Stimulated activated CD8-positive, alpha-beta memory T cell treated with anti-CD3 and anti-CD28 coated beads, Interleukin-15, amount 100 ng/mL, for 1 hour (primary cell): Measurements from ENCODE around the gene IFITM1.
"Not testable (repeated sequence)": the region's sequence is repeated elsewhere in the genome, so short reads cannot be mapped to it uniquely, and the experiment has no call there.

ENCODE experiments used
- DNase-seq: peaks from one replicate; pipeline ENCODE4 v3.0.0-alpha.2; 2020; ENCODE audit warnings: low read depth

IFITM1 gene

DNA sequence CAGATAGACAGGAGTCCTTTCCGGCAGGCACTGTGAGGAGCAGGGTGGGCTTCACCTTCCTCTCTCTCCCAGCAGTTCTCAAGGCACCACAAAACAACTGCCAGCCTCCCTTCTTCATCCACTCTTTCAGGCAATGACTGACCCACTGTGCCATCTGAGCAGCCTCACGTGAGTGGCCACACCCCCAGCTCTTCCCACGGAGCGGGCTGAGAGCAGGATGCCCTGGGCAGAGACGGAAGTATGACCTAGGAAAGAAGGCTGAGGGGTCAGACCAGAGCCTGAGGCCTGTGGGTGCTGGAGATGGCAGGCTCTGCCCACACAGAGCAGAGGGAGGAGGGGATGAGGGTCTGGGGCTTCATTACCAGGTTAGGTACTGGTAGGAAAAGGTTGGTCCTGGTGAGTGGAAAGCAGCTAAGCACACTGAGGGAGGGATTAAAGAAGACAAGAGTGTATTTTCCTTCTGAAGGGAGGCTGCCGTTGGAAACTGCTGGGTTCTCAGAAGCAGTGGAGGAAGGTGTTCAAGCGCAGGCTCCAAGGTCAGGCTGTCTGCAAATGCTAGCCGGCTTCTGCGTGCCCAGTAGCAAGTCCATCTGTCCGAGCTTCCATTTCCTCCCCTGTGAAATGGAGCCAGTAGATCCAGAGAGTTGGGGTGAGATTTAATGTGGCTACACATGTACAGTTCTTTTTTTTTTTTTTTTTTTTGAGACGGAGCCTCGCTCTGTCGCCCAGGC is 31.0 kb upstream of the IFITM1 start:
- DNase-seq = no peak

- DNase-seq = no peak
These were observed 30.3 kb upstream of the IFITM1 start for GRCh38 chr11:283405-284104.

DNA sequence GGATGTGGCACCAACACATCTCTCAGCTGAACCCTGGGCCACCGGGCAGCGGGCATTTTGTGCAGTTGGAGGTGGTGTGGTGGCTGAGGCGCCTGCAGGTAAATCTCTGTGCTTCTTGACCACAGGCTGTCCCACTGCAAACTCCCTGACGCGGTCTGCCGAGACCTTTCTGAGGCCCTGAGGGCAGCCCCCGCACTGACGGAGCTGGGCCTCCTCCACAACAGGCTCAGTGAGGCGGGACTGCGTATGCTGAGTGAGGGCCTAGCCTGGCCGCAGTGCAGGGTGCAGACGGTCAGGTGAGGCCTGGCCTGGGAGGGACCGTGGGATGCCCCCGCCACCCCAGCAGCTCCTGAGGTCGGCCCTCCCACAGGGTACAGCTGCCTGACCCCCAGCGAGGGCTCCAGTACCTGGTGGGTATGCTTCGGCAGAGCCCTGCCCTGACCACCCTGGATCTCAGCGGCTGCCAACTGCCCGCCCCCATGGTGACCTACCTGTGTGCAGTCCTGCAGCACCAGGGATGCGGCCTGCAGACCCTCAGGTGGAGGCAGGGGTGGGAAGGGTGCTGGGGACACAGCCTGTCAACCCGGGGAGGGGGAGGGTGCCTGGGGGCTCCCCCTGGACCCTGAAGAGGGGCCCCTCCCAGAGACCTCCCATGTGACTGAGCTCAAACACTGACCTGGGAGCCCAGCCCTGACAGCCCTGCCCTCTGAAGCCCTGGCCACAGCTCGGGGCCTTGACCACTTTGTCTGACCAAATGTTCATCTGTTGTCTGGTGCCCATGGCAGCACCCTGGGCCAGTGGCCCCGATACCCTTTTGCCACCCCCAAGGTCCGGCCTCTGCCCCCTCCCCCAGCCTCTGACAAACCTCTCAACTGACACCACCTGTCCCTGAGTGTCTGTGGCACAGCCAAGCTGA is 29.5 kb upstream of the IFITM1 start:
- no peak for DNase-seq

DNA sequence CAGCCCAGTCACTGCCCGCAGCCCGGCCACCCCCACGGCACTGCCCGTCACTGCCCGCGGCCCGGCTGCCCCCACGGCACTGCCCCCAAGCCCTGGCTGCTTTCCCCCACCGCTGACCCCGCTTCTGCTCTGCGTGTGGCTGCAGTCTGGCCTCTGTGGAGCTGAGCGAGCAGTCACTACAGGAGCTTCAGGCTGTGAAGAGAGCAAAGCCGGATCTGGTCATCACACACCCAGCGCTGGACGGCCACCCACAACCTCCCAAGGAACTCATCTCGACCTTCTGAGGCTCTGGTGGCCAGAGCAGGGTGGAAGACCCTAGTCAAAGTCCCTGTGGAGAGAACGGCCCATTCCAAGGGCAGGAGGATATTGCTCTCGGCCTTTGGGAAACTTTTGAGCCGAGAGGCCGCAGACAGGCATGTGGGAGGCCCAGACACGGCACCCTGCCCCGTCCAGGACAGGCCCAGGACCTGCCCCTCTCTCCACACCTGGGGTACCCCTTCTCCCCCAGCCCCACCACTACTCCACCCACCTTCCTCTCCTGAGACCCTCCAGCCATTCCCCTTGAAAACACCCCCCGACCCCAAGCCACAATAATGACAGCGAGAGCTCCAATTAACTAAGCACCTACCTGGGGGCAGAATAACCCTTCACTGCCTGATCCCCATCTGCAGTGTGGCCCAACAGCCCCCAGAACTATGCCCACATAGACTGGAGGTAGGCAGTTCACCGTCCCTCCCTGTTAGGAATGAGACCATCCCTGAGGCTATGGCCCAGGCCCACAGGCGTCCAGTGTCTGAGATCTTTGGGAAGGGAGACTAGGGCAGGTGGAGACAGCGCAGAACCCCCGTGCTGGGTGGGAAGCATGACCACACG is 28.6 kb upstream of the IFITM1 start:
- DNase-seq = no peak

DNA sequence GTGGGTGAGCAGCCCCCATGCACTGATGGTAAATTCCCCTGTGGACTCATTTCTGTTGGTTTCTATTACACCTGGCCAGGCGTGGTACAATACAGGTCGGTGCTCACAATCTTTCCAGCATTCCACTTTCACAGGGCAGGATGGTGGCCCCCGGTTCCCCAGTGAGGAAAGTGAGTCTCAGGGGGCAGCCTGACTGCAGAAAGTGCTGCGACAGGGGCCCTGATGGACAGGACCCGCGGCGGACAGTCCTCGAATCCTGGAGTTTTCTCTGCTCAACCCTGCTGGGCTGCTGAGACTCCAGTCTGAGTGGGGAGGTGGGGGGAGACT is 28.0 kb upstream of the IFITM1 start:
- DNase-seq = no peak

- DNase-seq = not testable (repeated sequence)
These were observed 26.6 kb upstream of the IFITM1 start for GRCh38 chr11:286977-287820.

DNA sequence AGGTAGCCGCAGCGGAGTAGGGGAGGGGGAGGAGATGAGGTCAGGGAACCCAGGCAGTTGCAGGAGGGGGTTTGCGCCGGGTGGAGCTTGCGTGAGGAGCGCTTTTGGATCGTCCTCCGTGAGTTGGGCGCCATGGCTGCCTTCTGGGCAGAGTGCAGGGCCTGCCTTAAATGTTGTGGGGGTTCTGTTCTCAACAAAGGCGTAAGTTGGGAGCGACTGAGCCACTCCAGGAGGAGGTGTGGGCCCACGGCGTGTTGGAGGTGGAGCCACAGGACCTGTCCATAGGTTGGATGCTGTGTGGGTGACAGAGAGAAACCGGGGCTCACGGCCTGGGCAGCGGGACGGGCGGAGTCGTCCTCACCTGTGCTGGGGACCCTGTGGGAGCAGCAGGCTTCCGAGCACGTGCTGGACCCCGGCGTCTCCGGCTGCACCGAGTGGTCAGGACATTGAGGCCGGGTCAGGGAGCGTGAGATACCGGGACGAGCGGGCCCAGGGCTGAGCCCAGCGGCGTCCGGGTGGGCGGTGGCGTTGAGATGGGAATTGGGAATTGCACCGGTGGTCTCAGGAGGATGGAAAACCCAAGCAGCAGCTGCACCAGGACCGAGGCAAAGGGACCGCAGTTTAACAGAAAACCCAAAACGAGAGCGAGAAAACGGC is 25.9 kb upstream of the IFITM1 start:
- DNase-seq = no peak

- no peak for DNase-seq
These were observed 25.1 kb upstream of the IFITM1 start, which contains the start of gene PGGHG for GRCh38 chr11:288478-289397. TSS of gene PGGHG (plus strand) at chr11:289126. CDS start at chr11:289817, 691 bp downstream.

- no peak for DNase-seq
These were observed 24.5 kb upstream of the IFITM1 start for GRCh38 chr11:289398-289711.

DNA sequence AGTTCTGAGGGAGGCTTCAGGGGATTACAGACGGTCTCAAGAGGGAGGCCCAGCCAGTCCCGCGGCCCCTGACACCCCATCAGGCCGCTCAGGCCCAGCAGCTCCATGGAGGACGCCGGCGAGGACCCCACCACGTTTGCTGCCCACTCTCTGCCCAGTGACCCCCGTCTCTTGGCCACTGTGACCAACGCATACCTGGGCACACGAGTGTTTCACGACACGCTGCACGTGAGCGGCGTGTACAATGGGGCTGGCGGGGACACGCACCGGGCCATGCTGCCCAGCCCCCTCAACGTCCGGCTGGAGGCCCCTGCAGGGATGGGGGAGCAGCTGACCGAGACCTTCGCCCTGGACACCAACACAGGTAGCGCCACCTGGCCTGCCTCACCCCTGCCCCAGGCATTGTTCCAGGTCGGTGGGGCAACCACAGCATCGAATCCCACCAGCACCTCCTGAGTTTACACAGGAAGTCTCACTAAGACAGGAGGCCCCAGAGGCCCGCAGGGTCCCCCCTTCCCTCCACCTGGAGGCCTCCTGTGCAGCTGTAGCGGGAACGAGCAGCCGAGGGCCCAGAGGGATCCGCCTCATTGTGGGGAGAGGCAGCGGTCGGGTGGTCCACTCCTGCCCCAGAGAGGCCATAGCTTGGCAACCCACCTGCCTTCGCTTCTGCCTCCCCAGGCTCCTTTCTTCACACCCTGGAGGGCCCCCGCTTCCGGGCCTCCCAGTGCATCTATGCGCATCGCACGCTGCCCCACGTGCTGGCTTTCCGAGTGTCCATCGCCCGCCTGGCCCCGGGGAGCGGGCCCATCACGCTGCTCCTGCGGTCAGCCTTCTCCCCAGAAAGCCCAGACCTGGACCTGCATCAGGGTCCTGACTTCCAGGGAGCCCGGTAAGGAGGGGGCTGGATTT is 23.9 kb upstream of the IFITM1 start:
- no peak for DNase-seq

- DNase-seq = no peak
These were observed 23.1 kb upstream of the IFITM1 start for GRCh38 chr11:290621-291231.

DNA sequence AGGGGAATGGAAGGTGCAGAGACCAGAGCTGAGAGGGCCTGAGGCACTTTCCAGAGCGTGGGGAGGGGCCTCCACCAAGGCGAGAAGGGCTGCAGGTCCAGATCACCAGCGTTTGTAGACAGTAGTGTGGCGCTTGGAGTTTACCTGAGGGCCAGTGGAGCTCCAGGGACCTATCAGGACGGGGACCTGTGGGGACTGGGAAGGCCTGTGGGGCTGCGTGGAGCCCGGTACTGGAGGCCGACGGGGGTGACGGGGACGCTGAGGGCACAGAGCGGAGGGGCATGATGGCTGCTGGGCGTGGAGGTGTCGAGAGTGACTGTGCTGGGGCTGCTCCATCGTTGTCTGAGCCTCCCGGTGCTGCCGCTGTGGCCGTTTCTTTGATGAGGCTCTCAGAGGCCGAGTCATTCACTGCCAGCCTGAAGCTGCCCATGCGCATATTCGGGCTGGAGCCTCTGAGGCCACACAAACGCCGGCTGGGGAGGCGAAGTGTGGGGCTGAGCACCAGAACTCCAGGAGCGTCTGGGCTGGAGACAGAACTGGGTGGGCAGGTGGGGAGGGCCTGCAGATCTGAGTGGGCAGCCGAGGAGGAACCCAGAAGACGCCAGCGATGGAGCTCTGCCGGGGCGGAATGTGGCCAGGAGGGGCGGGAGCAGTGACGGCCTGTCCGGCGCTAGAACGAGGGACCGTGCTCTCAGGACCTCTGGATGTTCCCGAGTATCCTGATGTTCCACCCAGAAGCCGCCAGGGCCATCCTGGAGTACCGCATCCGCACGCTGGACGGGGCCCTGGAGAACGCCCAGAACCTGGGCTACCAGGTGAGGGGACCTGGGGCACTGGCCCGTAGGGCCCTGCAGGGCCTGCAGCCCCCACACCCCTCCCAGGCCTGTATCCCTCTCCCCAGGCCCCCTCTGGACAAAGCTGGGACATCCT is 22.3 kb upstream of the IFITM1 start:
- DNase-seq = no peak

GRCh38 chr11:292211-293121 is 21.4 kb upstream of the IFITM1 start:
- no peak for DNase-seq

DNA sequence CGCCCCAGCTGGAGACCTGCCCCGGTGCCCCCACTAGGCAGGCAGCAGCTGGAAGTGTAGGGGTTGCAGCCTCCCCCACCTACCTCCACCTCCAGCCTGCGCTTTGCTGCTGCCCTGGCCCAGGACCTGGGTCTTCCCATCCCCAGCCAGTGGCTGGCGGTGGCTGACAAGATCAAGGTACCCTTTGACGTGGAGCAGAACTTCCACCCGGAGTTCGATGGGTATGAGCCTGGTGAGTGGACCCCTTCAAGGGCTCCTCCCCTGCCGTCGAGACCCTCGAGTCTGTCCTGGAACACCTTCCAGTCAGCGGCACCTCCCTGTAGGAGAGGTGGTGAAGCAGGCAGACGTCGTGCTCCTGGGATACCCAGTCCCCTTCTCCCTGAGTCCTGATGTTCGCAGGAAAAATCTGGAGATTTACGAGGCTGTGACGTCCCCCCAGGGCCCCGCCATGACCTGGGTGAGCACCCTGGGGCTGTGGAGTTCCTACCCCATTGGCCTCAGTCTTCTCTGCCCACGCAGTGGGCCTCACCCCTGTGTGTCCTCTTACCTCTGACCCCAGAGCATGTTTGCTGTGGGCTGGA is 20.5 kb upstream of the IFITM1 start:
- DNase-seq = no peak
